ENCODE data around the gene COLEC12.
"Not testable (repeated sequence)": the region's sequence is repeated elsewhere in the genome, so short reads cannot be mapped to it uniquely, and the experiment has no call there.

Gene COLEC12

DNA sequence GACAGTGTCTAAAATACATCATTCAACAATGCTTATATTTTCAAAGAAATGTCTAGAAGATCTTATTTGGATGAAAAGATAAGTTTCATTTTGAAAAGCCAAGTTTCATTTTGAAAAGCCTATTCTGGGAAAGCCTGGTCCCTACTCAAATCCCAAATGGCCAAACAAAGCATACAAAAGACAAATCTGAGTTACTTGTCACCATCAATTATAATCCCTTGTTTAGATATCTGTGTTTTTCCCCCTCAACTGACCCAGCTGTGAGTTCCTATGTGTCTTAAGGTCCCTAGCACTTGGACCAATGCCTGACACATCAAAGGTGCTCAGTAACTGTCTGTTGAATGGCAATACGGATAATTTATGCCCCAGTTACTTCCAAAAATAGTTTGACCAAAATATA lies 180.3 kb downstream of the COLEC12 start:
- no peak for DNase-seq (ENCODE audit: low read depth)

DNA sequence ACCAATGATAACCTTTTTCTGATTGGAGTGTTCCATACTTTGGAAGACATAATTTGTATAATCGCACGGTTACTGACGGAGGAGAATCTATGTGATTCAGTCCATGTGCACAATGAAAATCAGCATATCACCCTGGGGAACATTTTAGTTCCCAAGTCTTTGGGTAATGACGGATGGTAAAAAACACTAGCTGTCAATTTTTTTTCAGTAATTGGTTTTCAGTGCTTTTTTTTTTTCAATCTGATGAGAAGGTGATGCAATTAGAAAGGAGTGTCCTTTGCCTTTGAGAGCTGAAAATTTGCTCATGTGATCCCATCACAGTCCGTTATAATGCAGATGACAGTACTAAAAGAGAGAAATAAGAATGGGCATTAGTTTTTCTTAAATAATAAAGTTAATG lies 180.8 kb downstream of the COLEC12 start:
- DNase-seq (ENCODE audit: low read depth), result no peak

DNA sequence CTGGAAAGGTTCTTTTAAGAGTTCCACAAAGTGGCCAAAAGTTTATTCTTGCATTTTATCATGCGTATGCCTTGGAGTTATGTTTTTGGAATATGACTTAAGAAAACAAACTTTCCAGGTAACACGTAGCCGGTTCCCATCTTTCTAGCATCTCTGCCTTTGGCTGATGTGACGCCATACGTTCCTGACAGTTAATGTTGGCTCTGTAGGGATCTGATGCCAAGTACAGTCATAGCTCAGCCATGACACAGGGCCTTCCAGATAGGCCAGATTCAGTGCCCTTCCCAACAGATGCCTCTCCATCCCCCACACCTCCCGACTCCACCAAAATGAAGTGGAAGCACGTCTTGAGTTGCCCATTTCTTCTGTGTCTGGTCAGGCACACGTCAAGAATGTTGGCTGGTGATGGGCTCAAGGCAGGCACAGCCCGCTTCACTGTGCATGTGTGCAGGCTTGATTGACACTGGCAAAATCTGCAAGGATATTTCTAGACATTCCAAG lies 181.7 kb downstream of the COLEC12 start:
- no peak for DNase-seq (ENCODE audit: low read depth)

DNA sequence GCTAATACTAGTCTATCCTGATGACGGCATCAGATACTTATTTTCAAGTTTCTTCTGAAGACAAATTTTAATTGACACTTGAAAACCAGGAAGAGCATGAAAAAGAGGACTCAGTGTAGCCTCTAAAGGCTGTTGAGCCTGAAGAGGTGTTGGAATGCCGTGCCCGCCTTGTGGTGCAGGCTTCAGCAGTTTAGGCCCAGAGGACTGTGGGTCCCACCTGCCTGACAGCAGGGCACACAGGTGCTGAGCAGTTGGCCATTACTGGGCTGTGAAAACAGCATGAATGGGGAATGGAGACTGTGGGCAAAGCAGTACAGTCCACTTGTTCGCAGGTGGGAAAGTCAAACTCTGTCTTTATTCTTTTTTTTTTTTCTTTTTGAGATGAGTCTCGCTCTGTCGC lies 182.9 kb downstream of the COLEC12 start:
- no peak for DNase-seq (ENCODE audit: low read depth)

DNA sequence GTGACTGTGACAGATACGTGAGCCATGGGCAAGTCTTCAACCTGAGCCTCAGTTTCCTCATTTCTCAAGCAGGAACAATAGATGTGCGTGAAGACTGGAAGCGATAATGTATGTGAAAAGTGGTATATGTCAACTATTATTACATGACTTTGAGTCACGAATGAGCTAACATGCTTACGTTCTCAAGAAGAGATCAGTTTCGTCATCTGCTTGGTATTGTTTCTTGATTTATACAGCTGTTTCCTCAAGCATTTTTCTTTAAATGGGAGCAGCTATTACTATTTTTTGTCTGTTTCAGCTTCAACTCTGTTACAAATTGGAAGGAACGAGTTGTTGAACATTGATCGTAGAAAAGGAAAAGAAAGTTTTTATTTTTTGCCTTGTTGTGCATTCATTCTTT lies 184.1 kb downstream of the COLEC12 start:
- no peak for DNase-seq (ENCODE audit: low read depth)

DNA sequence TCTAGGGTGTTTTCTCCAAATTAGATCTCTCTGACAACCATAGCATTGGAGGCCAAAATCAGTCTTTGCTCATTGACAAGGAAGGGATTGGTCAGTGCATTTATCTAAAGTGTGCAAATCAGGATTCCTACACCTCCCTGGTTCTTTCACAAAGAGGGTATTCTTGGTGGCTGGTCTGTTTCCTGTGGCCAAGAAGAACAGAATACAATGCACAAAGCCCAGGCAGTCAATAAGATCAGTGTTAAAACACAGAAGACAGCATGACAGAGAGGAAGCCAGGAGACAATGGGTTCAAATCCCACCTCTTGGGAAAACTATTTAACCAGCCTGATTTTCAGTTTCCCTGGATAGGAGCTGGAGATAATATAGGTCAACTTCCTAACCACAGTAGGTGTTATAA lies 186.6 kb downstream of the COLEC12 start:
- DNase-seq (ENCODE audit: low read depth), result no peak

DNA sequence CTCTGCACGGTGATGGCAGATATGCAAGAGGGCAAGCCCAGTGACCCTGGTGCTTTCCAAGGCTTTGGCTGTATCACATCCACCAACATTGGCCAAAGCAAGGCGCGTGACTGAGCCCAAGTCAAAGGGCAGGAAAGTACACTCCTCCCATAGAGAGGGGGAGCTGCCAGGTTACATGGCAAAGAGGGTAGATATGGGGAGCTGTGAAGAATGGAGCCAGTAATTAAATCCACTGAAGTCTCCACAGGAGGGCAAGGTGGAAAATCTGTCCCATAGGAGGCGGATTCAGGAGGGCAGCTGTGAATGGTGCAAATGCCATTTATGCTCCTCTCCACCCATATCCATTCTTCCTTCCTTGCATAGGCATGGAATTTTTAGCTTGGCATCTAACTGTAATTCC lies 188.1 kb downstream of the COLEC12 start:
- DNase-seq (ENCODE audit: low read depth), result no peak

DNA sequence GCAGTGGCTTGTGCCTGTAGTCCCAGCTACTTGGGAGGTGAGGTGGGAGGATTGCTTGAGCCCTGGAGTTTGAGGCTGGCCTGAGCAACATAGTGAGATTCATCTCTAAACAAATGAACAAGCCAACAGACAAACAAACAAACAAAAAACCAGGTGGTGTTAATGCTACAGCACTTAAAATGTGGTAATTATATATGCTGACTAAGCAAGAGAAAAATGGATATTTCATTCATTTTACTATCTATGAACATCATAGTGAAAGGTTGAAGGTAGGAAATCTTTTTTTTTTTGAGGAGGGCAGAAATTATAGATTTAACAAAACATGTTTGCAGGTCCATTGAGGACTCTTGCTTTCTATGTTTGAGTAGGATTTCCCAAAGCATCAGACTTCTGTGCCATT lies 190.5 kb downstream of the COLEC12 start:
- no peak for DNase-seq (ENCODE audit: low read depth)

DNA sequence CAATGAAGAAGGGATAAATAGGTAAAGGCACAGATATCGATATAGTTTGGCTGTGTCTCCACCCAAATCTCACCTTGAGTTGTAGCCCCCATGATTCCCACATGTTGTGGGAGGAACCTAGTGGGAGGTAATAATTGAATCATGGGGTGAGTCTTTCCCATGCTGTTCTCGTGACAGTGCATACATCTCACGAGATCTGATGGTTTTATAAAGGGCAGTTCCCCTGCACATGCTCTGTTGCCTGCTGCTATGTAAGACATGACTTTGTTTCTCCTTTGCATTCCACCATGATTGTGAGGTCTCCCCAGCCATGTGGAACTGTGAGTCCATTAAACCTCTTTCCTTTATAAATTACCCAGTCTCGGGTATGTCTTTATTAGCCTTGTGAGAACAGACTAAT lies 192.4 kb downstream of the COLEC12 start:
- DNase-seq (ENCODE audit: low read depth), result not testable (repeated sequence)

DNA sequence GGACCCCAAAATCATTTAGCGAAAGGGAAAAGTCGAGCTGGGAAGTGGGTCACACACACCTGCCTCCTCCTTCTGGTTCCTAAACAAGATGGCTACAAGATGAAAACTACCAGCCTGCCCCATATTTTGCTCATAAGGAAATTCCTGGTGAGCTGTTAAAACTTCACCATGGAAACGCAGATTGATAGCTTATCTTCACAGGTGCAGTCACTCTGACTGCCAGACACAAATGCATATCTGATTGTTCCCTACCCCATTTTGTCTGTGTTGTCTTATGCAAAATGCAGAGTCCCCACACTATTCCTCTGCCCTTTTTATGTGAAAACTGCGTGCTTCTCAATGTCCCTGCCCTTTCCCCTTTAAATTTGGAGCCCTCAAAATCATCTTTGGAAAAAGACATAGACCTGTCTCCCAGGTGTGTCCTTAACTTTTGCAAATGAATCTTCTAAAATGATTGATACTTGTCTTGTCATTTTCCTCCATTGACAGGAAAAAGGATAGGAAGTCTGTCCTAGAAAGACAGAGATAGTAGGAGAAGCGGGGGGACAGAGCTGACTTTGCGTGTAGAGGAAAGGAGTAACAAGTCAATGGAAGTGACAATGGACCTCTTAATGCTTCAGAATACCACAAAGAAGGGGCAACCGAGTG lies 193.8 kb downstream of the COLEC12 start:
- no peak for DNase-seq (ENCODE audit: low read depth)

DNA sequence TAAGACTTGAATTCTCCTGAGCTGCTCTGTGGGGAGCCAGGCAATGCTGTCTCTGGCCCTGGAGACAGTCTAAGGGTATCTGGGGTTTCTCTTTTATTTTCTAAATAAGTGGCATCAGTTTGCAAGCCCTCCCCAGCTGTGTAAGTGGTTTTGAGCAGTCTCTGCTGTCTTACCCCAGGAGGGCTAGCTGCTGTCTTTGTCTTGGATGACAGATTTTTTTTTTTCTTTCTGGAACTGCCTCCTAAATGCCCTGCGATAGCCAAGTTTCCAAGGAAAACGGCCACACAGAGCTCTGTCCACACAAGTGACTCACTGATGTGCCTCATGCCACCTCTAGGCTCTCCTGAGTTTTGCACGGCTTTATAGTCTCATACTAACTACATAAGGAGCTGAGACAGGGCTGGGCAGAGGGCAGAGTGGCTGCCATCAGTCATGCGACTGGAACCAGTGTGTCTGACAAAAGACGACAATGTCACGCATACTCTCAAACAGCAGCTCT lies 195.4 kb downstream of the COLEC12 start:
- DNase-seq (ENCODE audit: low read depth), result no peak

DNA sequence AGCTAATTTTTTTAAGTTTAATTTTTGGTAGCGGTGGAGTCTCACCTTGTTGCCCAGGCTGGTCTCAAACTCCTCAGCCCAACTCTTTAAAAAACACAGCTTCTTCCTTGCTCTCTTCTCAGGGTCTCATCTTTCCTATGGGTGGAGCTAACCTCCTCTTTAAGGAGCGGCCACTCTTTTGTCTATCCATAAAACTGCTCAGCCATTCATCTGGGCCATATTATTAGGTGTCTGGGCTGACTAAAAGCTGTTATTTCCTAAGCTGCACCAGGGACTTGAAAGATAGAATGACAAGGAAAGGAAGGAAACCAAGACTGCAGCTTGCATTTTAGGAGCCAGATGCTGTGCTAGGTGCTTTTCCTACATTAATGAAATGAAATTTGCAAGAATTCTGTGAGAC lies 196.9 kb downstream of the COLEC12 start:
- no peak for DNase-seq (ENCODE audit: low read depth)

DNA sequence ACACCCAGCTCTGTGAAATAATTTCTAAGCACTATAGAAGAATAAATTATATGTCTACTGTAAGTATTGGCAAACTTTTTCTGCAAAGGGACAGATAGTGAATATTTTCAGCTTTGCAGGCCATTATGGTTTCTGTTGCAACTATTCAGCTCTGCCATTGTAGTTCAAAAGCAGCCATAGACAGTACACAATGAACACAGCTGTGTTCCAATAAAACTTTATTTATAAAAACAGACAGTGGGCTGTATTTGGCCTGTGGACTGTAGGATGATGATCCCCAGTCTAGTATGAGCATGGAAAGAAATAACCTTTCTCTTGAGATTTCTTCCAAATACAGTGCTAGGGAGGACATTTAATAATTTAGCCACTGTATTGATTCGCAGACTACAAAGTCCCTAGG lies 197.5 kb downstream of the COLEC12 start:
- DNase-seq (ENCODE audit: low read depth), result no peak

DNA sequence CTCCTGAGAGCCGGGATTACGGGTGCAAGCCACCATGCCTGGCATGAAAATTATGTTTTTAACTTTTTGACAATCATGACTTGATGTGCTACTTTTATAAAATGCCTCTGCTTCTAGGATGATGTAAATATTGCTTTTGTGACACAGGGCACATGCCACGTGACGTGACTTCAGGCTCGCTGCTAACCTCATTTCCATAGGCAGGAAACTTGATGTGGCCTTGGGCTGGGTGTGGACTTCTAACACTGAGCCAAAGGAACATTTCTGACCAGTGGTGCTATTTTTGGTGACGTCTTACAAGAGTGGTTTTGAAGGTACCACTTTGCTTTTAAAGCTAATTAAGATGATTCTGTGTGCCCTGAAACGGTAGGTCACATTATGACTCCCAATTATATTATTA lies 198.4 kb downstream of the COLEC12 start:
- no peak for DNase-seq (ENCODE audit: low read depth)

DNA sequence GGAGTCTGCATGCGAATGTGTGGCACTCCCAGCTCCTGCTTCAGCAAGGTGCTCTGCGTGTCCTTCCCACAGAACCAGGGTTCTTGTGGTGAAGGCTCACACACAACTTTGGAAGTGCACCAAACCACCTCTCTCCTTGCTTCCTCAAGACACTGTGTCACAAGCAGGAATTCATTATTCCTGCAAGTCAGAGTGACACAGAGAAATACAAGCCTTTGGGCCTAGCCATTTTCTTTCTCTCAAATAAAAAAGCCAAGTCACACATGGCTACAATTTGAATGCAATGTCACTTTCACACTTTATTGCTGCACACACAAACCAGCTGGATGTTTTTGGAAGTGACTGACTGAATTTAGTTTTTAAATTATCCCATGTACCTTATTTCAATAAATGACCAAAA lies 202.6 kb downstream of the COLEC12 start:
- no peak for DNase-seq (ENCODE audit: low read depth)

DNA sequence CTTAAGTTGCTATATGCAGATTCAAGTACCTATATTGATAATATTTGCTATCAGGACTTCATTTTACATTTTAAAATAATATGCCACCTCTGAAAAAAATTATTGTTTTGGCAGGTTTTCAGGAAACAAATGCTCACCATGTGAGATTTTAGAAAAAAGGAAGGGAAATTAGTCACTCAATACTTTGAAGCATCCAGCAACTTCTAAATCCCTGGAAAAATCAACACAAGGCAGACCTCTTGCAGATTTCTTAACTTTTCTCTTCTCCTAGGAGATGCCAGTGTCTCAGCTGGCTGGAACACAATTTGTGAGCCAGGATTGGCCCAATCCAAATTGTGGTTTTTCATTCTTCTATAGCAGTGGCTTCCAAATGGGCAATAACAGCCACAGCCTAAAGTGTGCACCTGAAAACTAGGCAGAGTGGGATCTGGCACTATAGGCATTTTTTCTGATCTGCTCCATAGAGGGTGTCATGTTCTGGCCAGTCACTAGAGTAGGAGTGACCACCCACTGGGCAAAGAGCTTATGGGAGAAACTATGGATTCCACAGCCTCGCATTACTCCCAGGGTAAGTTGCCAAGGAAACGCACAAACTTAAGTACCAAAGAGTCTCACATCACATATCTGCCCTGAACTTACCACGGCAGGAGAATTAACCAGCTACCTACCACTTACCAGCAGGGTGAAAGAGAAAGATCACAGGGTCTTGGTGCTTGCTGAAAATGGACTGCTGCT lies 204.6 kb downstream of the COLEC12 start:
- no peak for DNase-seq (ENCODE audit: low read depth)

DNA sequence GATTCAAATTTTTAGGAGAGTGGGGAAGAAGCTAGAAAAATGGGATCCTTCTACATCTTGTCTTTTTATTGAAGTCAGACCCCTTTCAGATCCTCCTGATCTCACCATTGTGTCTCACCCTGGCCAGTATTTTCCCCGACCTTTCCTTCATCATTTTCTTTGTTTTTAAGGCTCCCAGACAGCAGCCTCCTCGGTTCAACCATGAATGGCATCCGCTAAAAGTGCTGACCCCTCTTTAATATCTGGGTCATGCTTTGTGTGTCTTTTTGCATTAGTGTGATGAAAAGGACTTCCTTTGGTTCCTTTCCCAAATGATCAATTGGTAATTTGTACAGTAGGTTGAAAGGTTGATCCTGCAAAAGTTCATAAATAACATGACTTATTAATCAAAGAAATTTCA lies 205.9 kb downstream of the COLEC12 start:
- DNase-seq (ENCODE audit: low read depth), result no peak

DNA sequence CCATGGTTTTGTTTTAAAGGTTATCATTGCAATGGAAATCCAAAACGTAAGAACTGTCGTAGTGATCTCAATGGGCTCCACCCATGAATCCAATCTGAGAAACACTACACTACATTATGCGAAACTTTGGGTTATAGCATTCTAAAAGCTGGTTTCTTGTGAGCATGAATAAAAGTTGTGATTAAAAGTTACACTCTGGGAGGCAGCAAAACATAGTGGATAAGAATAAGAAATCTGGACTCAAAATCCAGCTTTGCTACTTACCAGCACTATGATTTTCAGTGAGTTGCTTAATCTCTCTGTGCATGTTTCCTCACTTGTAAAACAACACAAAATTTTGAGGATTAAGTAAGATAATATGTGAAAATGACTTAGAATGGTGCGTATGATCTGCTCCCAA lies 207.0 kb downstream of the COLEC12 start:
- no peak for DNase-seq (ENCODE audit: low read depth)

DNA sequence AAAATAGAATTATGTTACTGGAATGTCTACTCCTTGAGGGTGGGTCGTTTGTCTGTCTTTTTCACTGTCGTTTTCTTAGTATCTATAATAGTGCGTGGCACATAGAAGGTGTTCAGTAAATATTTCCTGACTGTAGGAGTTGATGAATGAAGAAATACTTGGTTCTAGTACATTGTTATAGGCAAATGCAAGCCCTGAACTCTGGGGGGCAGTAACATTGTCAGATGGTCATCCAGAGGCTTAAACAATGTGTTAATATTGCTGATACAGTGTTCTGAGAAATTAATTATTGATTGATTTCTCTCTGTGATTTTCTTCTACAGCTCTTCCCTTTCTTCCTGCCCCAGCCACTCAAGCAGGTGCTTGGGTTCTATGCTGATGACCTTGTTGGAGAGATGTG lies 208.2 kb downstream of the COLEC12 start:
- no peak for DNase-seq (ENCODE audit: low read depth)

DNA sequence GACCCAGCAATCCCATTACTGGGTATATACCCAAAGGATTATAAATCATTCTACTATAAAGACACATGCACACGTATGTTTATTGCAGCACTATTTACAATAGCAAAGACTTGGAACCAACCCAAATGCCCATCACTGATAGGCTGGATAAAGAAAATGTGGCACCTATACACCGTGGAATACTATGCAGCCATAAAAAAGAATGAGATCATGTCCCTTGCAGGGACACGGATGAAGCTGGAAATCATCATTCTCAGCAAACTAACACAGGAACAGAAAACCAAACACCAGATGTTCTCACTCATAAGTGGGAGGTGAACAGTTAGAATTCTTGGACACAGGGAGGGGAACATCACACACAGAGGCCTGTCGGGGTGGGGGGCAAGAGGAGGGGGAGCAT lies 210.5 kb downstream of the COLEC12 start:
- DNase-seq (ENCODE audit: low read depth), result not testable (repeated sequence)

DNA sequence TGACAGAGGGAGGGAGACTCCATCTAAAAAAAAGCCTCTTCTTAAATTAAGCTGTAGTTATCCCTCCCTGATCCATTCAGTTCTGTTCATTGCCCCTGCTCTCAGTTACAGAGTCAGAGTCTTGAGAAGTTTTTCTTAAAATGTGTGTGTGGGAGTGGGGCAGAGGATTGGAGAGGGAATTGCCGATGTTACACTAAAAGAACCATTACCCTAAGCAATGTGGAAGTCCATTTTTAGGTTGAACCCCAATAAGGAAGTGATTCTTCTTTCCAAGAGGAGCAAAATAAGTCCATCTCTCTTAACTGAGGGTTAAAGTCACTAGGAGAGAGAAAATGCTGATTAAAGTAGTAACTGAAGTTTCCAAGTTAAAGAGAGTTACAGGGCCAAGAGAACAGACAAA lies 211.5 kb downstream of the COLEC12 start:
- no peak for DNase-seq (ENCODE audit: low read depth)

DNA sequence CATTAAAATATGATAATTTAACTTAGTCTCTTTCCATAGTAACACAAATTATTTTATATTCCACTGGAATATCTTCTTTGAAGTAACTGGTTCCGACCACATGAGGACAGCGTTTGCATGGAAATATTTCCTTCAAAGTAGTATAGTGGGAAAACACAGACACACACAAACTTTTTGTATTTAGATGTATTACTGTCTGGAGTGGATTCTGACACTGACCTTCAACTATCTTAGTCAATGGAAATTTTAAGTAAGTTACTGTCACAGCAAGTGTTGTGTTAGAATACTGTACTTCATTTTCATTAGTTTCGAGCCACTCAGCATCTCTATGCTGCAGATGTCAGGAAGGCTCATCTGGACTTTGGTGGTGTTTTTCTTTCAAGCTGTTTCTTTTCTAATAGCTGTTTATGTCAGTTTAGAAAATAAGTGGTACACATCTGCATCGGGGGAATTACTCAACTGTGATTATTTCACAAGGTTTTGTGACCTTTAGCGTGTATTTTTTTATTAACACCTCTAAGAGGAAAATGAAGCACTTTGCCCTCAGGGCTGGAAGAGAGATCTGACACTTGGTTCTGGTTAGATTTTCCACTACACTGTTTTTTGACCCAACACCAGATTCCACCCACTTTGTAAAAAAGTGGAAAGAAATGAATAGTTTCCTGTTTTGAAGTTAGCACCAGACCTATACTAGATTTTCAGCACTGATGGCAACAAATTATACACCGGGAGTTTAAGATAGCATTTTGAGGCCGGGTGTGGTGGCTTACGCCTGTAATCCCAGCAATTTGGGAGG lies 213.8 kb downstream of the COLEC12 start:
- no peak for DNase-seq (ENCODE audit: low read depth)

DNA sequence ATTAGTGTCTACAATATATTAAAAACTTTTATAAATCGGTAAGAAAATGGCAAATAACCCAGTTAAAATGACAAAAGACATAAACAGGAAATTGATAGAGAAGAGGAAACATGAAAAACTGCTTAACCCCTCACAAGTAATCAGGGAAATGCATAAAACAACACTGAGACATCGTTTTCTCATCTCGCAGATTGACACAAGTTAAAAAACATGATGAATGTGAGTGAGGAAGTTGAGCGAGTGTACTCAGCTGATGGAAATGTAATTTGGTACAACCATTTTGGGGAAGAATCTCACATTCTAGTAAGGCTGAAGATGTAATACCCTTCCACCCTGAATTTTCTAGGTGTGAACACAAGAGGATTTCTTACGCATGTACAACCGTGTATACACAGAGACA lies 214.7 kb downstream of the COLEC12 start:
- no peak for DNase-seq (ENCODE audit: low read depth)

Measured in stimulated activated CD8-positive, alpha-beta memory T cell treated with anti-CD3 and anti-CD28 coated beads, Interleukin-15, amount 100 ng/mL, for 1 hour (primary cell).